ENCODE measurements around the gene DUSP8. TPM values are rescaled to one million over a fixed set of nuclear protein-coding genes. Genes with fewer than 3 reads are reported as not detected.
"Not testable (repeated sequence)": the region's sequence is repeated elsewhere in the genome, so short reads cannot be mapped to it uniquely, and the experiment has no call there.

DUSP8 gene
- total and polyA plus RNA-seq, 2 donors (not counting 1 experiment from before 2014, with no cell fraction given) = 4.3 to 7.2 TPM

DNA sequence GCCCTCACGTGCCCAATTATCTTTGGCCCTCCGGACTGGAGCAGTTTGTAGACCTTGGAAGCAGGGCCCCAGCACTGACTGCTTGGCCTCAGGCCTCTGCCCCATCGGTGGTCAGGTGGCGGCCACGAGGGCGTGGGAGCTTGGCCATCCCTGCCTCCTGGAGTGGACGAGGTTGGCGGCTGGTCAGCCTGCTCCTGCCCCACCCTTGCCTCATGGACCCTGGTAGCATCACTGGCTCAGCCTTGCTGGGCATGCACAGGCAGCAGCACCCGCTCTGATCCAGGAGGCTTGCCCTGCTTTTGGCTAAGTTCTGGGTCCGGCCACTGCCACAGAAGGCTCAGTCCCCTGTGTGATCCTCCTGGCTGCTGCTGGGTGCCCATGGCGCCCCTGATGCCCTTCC, 32.1 kb upstream of the DUSP8 start:
- CTCF ChIA-PET = no interaction called here
- POLR2A ChIA-PET = no interaction called here
- Histone ChIP-seq H3K36me3 (replicated peaks in 1 of 2; ENCODE audit: control extremely low read depth in 1 of 2, control insufficient read depth in 1 of 2, extremely low read depth in 1 of 2, insufficient read depth in 2 of 2, low read length in 1 of 2) (no peaks in the 10 kb centered on the region), H3K27me3 (replicated peaks in 1 of 4; ENCODE audit: control extremely low read depth in 1 of 4, control insufficient read depth in 3 of 4, insufficient read depth in 4 of 4, low read length in 3 of 4) (peaks cover 0 to 3% (median 0%) of the 10 kb centered on the region in 4 experiments), H3K9ac (ENCODE audit: low read length) (no peak overlapping the region), H3K9me3 (ENCODE audit: control extremely low read depth in 1 of 3, control insufficient read depth in 2 of 3, insufficient read depth in 1 of 3, low read length in 2 of 3) (no peaks in the 10 kb centered on the region), H4K20me1 (ENCODE audit: control insufficient read depth, insufficient read depth, low read length, poor library complexity, severe bottlenecking) (no peaks in the 10 kb centered on the region), H3K4me1 (ENCODE audit: control insufficient read depth in 2 of 2, insufficient read depth in 2 of 2, low read length in 2 of 2) (peaks cover 0 to 15% of the 10 kb centered on the region in 2 donors), H3K27ac (ENCODE audit: low read length in 2 of 2) (no peak overlapping the region), H3K79me2 (ENCODE audit: control insufficient read depth, insufficient read depth, low read length) (no peaks in the 10 kb centered on the region), H3K4me2 (replicated peaks; ENCODE audit: low read depth, low read length, poor library complexity, severe bottlenecking) (no peak overlapping the region), H3K4me3 (ENCODE audit: control extremely low read depth in 1 of 5, extremely low read depth in 1 of 5, insufficient read depth in 1 of 5, low read depth in 2 of 5, low read length in 4 of 5) (no peak overlapping the region), H2AFZ (ENCODE audit: insufficient read depth, low read depth, low read length, poor library complexity, severe bottlenecking) (no peak overlapping the region)
- peaks cover 15% of the 10 kb centered on the region for H3K4me1 Mint-ChIP-seq
- TF ChIP-seq, protein P1, sequence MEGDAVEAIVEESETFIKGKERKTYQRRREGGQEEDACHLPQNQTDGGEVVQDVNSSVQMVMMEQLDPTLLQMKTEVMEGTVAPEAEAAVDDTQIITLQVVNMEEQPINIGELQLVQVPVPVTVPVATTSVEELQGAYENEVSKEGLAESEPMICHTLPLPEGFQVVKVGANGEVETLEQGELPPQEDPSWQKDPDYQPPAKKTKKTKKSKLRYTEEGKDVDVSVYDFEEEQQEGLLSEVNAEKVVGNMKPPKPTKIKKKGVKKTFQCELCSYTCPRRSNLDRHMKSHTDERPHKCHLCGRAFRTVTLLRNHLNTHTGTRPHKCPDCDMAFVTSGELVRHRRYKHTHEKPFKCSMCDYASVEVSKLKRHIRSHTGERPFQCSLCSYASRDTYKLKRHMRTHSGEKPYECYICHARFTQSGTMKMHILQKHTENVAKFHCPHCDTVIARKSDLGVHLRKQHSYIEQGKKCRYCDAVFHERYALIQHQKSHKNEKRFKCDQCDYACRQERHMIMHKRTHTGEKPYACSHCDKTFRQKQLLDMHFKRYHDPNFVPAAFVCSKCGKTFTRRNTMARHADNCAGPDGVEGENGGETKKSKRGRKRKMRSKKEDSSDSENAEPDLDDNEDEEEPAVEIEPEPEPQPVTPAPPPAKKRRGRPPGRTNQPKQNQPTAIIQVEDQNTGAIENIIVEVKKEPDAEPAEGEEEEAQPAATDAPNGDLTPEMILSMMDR (IDR thresholded peaks at IDR 0.05) = no peak
- no peak overlapping the region for H3K4me3 Mint-ChIP-seq
- DNase-seq (no peak), ATAC-seq (ENCODE audit: low read depth) (no peak)
- intact Hi-C loops (cut with micrococcal nuclease) = no loop called here
- whole genome bisulfite sequencing (ENCODE audit: insufficient coverage) = 96% methylated on average over 11 of the region's 11 CpGs
- peaks cover 30% of the 10 kb centered on the region for H3K27me3 Mint-ChIP-seq
- H3K27ac Mint-ChIP-seq = no peak overlapping the region
- H3K9me3 Mint-ChIP-seq (ENCODE audit: insufficient read depth) = no peaks in the 10 kb centered on the region

DNA sequence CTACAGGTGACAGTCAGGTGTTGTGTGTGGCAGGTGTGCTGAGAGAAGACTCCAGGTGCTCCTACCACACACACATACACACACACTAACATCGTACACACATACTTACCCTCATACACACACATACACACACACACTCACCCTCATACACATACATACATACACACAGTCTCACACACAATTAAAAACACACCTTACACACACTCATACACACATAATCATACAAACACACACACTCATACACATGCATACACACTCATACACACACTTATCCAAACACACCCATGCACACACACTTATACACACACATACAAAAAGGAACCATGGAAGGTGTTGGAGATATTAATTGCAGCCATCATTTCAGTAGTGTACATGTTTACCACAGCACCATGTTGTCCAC, 31.6 kb upstream of the DUSP8 start:
- intact Hi-C loops (cut with micrococcal nuclease) = no loop called here
- 55% methylated on average over 1 of the region's 1 CpG for WGBS (ENCODE audit: insufficient coverage)

DNA sequence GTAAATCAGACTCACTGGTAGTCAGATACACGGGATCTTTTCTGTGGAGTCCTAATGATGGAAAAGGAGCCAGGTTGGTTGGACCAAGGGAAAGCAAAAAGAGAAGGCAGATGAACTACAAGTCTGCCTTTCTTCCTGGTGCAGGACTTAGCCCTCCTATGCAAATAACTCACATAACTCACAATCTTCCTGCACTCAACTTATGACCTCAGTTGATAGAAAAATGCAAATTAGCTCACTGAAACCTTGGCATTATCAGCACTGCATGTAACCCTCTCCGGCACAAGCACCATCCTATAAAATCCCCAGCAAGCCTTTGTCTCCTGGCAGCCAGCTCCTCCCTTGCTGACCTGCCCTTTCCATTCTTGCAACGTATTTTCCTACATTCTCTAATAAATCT, 29.6 kb upstream of the DUSP8 start:
- intact Hi-C loops (cut with micrococcal nuclease); H3K79me2 ChIP-seq (ENCODE audit: control insufficient read depth, insufficient read depth, low read length); H3K9me3 ChIP-seq (ENCODE audit: control extremely low read depth in 1 of 3, control insufficient read depth in 2 of 3, insufficient read depth in 1 of 3, low read length in 2 of 3); H3K36me3 ChIP-seq (replicated peaks in 1 of 2; ENCODE audit: control extremely low read depth in 1 of 2, control insufficient read depth in 1 of 2, extremely low read depth in 1 of 2, insufficient read depth in 2 of 2, low read length in 1 of 2); H3K4me2 ChIP-seq (replicated peaks; ENCODE audit: low read depth, low read length, poor library complexity, severe bottlenecking); CTCF ChIA-PET; H3K9ac ChIP-seq (ENCODE audit: low read length); H3K27ac ChIP-seq (ENCODE audit: low read length in 2 of 2); H4K20me1 ChIP-seq (ENCODE audit: control insufficient read depth, insufficient read depth, low read length, poor library complexity, severe bottlenecking); H3K9me3 Mint-ChIP-seq (ENCODE audit: insufficient read depth); H2AFZ ChIP-seq (ENCODE audit: insufficient read depth, low read depth, low read length, poor library complexity, severe bottlenecking); H3K27ac Mint-ChIP-seq; POLR2A ChIA-PET; H3K4me3 ChIP-seq (ENCODE audit: control extremely low read depth in 1 of 5, extremely low read depth in 1 of 5, insufficient read depth in 1 of 5, low read depth in 2 of 5, low read length in 4 of 5); DNase-seq: not testable (repeated sequence)
- 90% methylated on average over 2 of the region's 3 CpGs for WGBS (ENCODE audit: insufficient coverage)
- Histone ChIP-seq H3K4me1 (ENCODE audit: control insufficient read depth in 2 of 2, insufficient read depth in 2 of 2, low read length in 2 of 2) (peaks cover 0 to 15% of the 10 kb centered on the region in 2 donors), H3K27me3 (replicated peaks in 1 of 4; ENCODE audit: control extremely low read depth in 1 of 4, control insufficient read depth in 3 of 4, insufficient read depth in 4 of 4, low read length in 3 of 4) (peaks cover 0 to 11% (median 4%) of the 10 kb centered on the region in 4 experiments)
- peak; percentile 54 for ATAC-seq (ENCODE audit: low read depth)
- Mint-ChIP-seq H3K27me3 (peaks cover 39% of the 10 kb centered on the region), H3K4me1 (peaks cover 15% of the 10 kb centered on the region), H3K4me3 (peak overlapping the region; percentile 12)

More for the DNA sequence above, 31.6 kb upstream of the DUSP8 start:
- Mint-ChIP-seq H3K27me3 (peaks cover 31% of the 10 kb centered on the region), H3K4me1 (peaks cover 15% of the 10 kb centered on the region), H3K9me3 (ENCODE audit: insufficient read depth) (no peaks in the 10 kb centered on the region), H3K27ac (no peak overlapping the region), H3K4me3 (no peak overlapping the region)
- DNase-seq = no peak
- peaks cover 0 to 3% (median 2%) of the 10 kb centered on the region in 4 experiments for H3K27me3 ChIP-seq (replicated peaks in 1 of 4; ENCODE audit: control extremely low read depth in 1 of 4, control insufficient read depth in 3 of 4, insufficient read depth in 4 of 4, low read length in 3 of 4)
- no peaks in the 10 kb centered on the region for H4K20me1 ChIP-seq (ENCODE audit: control insufficient read depth, insufficient read depth, low read length, poor library complexity, severe bottlenecking)
- H3K4me3 ChIP-seq (ENCODE audit: control extremely low read depth in 1 of 5, extremely low read depth in 1 of 5, insufficient read depth in 1 of 5, low read depth in 2 of 5, low read length in 4 of 5) = no peak overlapping the region
- no peak overlapping the region for H3K27ac ChIP-seq (ENCODE audit: low read length in 2 of 2)
- H3K4me1 ChIP-seq (ENCODE audit: control insufficient read depth in 2 of 2, insufficient read depth in 2 of 2, low read length in 2 of 2) = peaks cover 0 to 15% of the 10 kb centered on the region in 2 donors
- ATAC-seq (ENCODE audit: low read depth) = no peak
- no peak for TF ChIP-seq EZH2 (IDR thresholded peaks at IDR 0.05; ENCODE audit: borderline replicate concordance, insufficient read depth, low read depth, low read length, poor library complexity, severe bottlenecking)
- TF ChIP-seq, protein P1 (IDR thresholded peaks at IDR 0.05) = no peak
- no peaks in the 10 kb centered on the region for H3K79me2 ChIP-seq (ENCODE audit: control insufficient read depth, insufficient read depth, low read length)
- ChIA-PET POLR2A (no interaction called here), CTCF (no interaction called here)
- H3K9me3 ChIP-seq (ENCODE audit: control extremely low read depth in 1 of 3, control insufficient read depth in 2 of 3, insufficient read depth in 1 of 3, low read length in 2 of 3) = no peaks in the 10 kb centered on the region
- H3K36me3 ChIP-seq (replicated peaks in 1 of 2; ENCODE audit: control extremely low read depth in 1 of 2, control insufficient read depth in 1 of 2, extremely low read depth in 1 of 2, insufficient read depth in 2 of 2, low read length in 1 of 2) = no peaks in the 10 kb centered on the region
- H3K4me2 ChIP-seq (replicated peaks; ENCODE audit: low read depth, low read length, poor library complexity, severe bottlenecking) = no peak overlapping the region
- no peak overlapping the region for H3K9ac ChIP-seq (ENCODE audit: low read length)
- H2AFZ ChIP-seq (ENCODE audit: insufficient read depth, low read depth, low read length, poor library complexity, severe bottlenecking) = no peak overlapping the region

All from B cell (primary cell).